Gastrocnemius medialis (tissue), 4 donors: ENCODE results near the gene ARHGEF26.

Source experiments
- CTCF ChIP-seq, 5 experiments: fragments of 450-650 bp in 3 of 5; fragments of 200-600 bp in 2 of 5; sonication (generic) in 2 of 5; IDR thresholded peaks in 4 of 5; conservative IDR thresholded peaks in 1 of 5; 1 replicate in 4 of 5; 2 replicates in 1 of 5; pipeline ENCODE4 v1.5.1; 2016 to 2019; ENCODE audit warnings: antibody characterized with exemption in 5 of 5, mild to moderate bottlenecking in 3 of 5, moderate library complexity in 3 of 5
- POLR2A ChIP-seq, 2 donors: fragments of 450-650 bp; IDR thresholded peaks; one replicate each; pipeline ENCODE4 v1.6.1; 2017; ENCODE audit warnings: antibody characterized with exemption in 2 of 2, mild to moderate bottlenecking in 2 of 2, moderate library complexity in 2 of 2

DNA sequence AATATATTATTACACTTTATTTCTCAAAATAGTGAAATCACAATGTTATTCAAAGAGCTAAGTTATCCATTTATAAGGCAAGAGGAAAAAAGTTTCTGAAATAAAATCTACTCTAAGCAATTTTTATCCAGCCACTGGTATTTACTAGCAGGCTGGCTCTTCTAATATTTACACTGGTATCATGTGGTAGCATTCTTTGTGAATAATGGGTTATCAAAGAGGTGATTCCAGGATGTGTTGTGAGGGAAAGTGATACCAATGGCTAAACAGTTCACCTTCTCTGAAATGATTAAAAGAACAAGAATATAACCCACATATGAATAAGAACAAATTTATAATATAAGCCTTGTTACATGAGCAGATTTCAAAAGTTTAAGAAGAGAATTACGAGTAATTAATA lies 159.0 kb downstream of the ARHGEF26 start:
- no peak for TF ChIP-seq CTCF (IDR thresholded peaks at IDR 0.05 in 4 of 5, conservative IDR thresholded peaks at IDR 0.05 in 1 of 5)
- TF ChIP-seq POLR2A (IDR thresholded peaks at IDR 0.05) = no peak
